HG03575 (cell line): ENCODE measurements around the gene FREY1.
"Not testable (repeated sequence)": the region's sequence is repeated elsewhere in the genome, so short reads cannot be mapped to it uniquely, and the experiment has no call there.

Experiments used
- ATAC-seq: cut with Tn5 transposase; IDR thresholded peaks from one replicate; pipeline ENCODE4 v1.9.1; 2021; ENCODE audit not compliant: unreplicated experiment, insufficient number of reproducible peaks, low FRiP score; ENCODE audit errors: extremely low read depth

The FREY1 gene

DNA sequence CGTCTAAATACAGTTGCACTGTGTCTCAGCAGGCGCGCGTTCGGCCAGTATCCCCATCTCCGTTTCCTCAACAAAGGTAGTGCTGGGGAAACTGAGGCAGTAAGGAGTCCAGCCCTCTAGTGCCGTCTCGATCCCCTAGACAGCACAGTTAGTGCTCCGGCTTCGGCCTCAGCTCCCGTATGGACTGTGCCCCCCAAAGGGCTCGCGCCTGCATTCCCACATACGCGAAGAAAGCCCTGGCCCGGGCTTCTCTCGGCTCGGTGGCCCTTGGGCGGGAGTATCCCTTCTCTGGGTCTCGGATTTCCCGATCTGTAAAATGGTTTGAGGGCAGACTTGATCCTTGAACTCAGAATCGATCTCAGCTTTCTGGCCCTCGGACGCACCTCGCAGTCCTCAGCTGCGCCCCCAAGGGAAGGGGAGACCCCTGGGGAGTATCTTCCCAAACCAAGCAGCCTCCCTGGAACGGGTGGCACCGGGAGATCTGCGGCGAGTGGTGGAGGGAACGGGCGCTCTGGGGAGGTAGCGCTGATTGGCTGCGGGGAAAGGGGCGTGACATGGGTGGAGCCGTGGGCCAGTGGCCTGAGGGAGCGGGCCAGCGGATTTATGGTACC is 11.4 kb upstream of the FREY1 start:
- no peak for ATAC-seq

DNA sequence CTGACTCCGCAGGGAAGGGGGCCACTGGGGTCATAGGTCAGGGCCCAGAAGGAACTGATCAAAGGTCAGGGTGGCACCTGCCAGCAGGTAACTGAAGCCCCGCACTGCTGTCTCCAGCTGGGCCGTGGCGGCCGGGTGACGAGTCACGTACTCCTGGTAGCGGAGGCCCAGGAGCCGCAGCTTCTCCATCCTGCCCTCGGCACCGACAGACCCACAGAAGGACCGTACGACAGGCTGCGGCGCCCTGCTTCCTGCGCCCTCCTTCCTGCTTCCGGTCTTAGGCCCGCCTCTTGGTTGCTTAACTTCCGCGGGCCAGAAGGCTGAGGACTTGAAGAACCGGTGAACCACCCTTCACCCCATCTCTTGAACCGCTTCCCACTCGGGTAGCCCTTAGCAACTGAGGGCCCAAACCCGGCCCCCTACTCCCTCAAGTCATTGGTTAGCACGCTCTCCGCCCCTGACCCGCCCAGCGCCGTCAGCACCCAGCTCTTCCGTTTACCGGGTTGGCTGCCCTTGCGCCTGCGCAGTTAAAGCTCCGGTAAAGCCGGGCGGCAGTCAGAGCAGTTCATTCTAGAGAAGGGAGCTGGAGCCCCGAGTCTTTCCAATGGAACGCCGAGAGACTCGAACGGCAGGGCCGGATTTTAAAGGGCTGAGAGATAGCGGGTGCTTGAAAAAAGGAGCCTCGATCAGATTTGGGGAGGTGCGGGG is 10.7 kb upstream of the FREY1 start, which contains the start of gene PEX16:
PEX16 (minus strand) TSS at position 255 of the 708 bp plus-strand sequence; CDS start at position 189, 66 bp downstream.
- ATAC-seq, result peak; percentile 75

DNA sequence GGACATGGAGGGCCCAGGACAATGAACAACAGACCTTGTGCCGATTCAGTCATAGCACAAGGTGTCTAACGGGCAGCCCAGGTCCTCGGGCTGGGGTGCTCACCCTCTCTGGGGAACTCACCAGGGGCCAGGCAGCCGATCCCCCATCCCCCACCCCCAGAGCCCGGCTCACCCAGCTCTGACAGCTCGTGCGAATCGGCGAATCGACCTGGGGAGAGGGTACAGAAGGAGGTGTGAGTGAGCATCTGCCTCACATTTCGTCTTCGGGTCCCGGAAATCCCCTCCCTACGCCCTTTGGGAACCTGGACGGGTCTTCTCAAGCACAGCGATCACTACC is 10.2 kb upstream of the FREY1 start:
- ATAC-seq, result no peak

DNA sequence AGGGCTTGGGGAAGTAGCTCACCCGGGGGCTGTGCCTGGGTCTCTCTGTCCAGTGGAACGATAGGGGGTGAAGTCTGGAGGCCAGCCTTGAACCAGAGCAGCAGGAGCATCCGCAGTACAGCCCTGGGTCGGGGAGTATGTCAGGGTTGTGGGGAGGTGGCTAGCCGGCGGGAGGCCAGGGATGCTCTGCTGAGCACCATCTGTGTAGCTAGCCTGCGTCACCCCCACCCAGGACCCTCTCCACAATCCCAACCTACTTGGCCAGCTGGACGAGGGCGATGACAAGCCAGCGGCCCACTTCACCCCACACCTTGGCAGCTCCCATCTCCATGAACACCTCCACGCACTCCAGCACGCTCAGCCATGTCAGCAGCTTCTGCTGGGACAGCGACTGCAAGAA is 8.4 kb upstream of the FREY1 start:
- ATAC-seq, result no peak

DNA sequence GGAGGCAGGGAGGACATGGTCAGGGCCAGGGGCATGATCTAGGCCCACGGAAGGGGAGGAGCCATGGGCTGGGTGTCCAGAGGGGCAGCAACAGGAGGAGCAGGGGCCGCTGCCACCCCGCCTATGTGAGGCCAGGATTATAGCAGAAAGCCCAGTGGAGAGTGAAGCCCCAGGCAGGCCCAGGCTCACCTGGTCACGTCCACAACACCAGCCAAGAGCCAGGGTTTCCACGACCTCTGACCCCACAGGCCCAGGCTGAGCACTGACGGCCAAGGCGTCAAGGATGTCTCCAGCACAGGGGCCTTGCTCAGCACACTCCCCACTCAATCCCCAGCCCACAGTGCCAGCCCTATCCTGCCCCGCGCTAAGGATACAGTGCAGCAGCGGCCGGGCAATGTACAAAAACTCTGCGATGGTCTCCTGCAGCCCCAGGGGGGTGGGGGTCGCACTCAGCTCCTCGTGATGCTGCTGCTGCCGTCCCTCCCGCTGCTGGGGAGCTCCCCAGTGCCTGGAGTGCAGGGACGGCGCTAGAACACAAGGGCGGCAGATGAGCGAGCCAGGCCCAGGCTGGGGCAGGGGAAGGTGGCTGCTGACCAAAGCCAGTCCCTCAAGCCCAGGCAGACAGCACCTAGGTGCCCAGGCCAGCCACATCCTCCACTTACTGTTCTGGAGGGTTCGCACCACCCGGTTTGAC is 7.0 kb upstream of the FREY1 start:
- no peak for ATAC-seq

DNA sequence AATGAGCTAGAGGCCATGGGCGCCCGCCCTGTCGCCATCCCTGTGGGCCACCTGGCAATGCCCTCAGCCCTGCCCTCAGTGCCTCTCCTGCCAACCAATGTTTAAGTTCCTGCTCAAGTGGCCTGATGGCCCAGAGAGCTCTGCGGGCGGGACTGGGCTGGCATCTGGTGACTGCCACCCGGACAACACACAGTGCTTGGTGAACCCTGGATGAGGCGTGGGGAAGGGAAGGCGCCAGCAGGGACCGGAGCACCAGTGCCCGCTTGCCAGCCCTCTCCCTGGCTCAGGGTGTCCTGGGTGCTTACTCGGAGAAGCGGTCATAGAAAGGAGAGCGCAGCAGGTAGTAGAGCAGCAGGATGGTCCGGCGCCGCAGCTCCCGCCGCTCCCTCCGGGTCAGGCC is 6.4 kb upstream of the FREY1 start:
- ATAC-seq, result no peak

DNA sequence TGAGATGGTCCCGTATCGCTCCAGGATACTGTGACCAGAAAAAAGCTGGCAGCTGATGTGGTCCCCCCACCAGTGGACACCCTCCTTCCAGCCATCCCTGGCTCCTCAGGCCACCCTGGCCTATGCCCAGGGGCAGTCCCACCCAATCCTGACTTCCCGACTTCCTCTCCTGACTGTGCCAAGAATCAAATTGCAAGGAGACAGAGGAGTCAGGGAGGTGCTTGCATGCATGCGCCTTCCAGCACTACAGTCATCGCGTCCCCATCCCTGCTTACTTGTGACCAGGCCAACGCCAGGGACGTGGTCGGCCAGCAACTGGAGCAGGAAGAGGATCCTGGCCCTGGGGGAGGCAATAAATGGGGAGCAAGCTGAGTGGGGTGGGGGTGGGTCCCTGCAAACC is 3.6 kb upstream of the FREY1 start:
- ATAC-seq, result no peak

DNA sequence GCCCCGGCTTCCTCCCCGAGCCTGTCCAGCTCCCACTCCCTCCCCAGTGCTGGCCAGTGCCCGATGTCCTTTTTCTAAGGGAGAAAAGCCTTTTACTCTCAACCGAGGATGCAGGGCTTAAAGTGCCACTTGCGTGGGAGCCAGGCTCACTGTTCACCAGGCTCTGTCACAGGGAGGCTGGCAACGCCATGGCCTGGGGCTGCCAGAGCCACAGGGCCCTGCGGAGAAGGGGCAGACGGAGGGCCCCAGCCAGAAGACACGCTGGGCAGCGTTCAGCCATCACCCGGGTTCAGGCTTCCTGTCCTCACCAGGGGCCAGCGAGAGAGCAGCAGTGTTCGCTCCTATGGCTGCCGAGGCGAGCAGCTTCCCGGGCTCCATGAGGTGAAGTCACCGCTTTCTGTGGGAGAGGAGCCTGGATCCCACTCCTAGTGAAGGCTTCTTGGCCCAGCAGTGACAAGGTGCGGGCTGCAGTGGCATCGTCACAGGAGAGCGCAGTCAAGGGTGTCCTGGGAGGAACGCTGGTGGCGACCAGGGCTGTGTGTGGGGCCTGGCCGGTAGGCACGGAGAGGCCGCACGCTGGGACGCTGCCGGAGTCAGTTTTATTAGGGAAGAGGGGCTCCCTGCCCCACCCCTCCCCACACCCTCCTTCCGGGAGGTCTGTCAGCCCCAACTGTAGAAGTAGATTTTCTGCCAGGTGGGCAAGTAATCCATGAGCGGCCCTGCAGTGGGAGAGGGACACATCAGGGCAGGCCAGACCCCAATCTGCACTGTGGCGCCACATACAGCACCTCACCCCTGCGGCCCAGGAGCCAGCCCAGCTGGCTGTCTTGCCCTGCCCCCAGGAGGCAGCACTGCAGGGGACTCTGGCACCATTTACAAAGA is 2.8 kb upstream of the FREY1 start:
- ATAC-seq, result no peak

DNA sequence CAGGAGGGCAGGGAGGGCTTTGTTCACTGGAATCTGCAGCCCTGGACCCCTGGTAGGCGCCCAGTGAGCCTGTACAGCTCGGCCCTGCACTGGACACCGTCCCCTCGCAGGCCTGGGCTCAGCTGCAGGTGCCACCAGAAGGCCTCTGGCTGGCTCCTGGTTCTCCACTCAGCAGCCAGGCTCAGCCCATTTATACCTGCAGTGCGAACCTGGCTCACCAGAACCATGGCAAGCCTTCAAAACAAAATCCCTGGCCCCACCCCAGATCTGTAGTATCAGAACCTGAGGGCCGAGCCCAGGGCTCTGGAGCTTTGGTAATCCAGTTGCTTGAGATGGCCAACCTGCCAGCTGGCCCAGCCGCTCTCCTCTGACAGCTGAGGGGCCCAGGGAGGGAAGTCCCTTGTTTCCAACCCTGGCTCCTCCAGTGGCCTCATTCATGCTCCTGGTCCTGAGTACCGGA is 870 bp upstream of the FREY1 start:
- no peak for ATAC-seq

DNA sequence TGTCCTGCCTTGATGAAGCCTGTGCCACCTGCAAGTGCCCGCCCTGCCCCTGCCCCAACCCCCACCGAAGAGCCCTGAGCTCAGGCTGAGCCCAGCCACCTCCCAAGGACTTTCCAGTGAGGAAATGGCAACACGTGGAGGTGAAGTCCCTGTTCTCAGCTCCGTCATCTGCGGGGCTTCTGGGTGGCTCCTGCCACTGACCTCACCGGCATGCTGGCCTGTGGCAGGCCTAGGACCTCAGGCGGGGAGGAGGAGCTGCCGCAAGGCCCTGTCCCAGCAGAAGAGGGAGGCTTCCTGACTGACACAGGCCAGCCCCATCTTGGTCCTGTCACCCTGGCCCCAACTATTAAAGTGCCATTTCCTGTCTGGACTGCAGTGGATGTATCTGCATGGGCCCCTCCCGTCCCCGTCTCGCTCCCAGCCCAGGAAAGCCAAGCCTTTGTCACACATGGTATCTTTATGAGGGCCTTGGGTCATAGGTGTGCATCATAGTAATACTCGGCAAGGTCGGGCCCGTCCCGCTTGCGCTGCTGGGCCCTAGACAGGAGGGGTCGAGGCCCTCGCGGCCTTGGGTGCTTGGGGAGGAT is 882 bp downstream of the FREY1 start:
- ATAC-seq, result no peak

DNA sequence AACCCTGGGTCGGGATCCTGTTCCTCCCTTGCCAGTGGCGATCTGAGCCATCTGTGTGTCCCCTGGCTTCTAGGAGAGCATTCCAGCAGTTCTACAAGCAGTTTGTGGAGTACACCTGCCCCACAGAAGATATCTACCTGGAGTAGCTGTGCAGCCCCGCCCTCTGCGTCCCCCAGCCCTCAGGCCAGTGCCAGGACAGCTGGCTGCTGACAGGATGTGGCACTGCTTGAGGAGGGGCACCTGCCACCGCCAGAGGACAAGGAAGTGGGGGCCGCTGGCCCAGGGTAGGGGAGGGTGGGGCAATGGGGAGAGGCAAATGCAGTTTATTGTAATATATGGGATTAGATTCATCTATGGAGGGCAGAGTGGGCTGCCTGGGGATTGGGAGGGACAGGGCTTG is 1.5 kb downstream of the FREY1 start:
- not testable (repeated sequence) for ATAC-seq

DNA sequence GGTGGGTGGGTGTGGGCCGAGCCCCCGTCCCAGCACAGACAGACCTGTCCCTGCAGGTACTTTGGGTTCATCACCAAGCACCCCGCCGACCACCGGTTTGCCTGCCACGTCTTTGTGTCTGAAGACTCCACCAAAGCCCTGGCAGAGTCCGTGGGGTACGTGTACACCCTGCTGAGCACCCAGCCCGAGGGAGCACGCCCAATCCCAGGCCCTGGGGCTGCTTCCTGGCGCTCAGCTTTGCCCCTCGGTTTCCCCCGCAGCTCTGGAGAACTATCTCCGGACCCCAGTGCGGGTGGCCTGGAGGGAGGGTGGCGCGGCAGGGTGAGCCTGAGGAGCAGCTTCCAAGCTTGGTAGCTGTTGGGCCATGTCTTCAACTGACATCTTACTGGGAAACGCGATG is 2.0 kb downstream of the FREY1 start:
- no peak for ATAC-seq

DNA sequence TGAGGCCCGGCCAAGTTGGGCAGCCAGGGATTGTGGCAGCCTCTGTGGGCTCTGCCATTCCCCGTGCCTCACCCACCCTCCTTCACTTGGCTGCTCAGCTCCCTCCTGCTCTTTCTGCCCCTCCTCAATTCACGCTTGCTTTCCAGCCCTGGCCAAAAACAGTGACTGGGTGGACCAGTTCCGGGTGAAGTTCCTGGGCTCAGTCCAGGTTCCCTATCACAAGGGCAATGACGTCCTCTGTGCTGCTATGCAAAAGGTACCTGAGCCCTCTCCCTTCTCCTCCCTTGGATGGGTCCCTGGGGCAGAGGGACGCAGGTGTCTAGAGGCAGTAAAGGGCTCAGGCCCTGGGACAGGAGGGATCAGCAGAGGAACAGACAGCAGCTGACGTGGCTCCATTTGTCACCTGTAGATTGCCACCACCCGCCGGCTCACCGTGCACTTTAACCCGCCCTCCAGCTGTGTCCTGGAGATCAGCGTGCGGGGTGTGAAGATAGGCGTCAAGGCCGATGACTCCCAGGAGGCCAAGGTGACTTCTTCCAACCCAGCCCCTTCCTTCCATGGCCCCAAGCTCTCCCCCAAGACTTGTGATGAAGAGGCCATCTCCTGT is 2.7 kb downstream of the FREY1 start:
- ATAC-seq, result no peak

DNA sequence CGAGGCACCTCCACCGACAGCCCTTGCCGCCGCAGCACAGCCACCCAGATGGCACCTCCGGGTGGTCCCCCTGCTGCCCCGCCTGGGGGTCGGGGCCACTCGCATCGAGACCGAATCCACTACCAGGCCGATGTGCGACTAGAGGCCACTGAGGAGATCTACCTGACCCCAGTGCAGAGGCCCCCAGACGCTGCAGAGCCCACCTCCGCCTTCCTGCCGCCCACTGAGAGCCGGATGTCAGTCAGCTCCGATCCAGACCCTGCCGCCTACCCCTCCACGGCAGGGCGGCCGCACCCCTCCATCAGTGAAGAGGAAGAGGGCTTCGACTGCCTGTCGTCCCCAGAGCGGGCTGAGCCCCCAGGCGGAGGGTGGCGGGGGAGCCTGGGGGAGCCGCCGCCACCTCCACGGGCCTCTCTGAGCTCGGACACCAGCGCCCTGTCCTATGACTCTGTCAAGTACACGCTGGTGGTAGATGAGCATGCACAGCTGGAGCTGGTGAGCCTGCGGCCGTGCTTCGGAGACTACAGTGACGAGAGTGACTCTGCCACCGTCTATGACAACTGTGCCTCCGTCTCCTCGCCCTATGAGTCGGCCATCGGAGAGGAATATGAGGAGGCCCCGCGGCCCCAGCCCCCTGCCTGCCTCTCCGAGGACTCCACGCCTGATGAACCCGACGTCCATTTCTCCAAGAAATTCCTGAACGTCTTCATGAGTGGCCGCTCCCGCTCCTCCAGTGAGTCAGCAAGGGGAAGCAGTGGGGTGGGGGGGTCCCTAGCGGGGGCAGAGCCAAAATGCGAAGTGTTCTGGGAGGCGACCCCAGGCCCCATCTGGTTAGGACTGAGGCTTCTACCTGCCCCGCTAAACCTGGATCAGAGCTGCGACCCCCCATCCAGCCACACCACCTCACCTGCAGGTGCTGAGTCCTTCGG is 4.4 kb downstream of the FREY1 start:
- ATAC-seq, result no peak

DNA sequence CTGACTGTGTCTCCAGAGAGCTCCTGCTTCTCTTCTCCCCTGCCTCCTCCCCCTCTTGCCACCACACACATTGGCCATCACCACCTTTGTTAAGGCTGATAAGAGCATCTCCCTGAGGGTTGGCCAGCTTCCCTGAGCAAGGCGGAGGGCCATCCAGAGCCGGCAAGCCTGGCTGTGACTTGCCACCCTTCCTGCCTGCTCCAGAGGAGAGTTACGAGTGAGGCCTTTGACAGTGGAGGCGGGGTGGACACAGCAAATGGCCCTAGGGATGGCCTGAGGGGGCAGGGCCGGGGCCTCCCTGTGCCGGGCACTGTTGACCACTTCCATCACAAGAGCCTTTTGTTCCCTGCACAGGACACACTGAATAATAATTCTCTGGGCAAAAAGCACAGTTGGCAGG is 5.4 kb downstream of the FREY1 start:
- ATAC-seq, result no peak

DNA sequence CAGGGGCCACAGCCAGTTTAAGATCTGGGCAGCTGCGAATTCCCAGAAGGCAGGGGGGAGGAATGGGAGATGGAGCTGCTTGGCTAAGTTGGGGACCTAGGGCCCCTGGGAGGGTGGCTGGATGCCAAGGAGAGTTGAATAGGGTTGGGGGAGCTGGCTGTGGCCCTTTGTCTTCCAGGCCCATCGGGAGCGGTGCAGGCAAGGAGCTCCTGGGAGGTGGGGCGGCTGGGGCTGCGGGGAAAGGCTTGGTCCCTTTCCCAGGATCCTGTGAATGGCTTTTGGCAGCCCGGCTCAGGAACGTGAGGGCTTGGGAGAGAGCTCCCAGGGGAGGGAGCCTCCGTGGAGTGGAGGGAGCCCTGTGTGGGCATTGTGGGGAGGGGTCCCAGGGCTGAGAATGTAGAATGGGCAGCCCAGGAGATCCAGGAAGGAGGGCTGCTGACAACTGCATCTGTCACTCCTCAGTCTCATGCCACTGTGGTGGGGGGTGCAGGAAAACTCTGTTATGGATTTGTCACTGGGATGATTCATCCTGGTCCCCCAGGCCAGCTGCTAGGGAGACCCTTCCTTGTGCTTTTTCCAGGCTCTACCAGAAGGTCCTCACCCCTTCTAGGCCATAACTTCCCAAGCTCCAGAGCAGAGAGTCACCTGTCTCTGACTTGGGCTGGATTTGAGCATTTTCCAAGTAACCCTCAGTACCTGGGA is 6.0 kb downstream of the FREY1 start:
- ATAC-seq, result no peak

DNA sequence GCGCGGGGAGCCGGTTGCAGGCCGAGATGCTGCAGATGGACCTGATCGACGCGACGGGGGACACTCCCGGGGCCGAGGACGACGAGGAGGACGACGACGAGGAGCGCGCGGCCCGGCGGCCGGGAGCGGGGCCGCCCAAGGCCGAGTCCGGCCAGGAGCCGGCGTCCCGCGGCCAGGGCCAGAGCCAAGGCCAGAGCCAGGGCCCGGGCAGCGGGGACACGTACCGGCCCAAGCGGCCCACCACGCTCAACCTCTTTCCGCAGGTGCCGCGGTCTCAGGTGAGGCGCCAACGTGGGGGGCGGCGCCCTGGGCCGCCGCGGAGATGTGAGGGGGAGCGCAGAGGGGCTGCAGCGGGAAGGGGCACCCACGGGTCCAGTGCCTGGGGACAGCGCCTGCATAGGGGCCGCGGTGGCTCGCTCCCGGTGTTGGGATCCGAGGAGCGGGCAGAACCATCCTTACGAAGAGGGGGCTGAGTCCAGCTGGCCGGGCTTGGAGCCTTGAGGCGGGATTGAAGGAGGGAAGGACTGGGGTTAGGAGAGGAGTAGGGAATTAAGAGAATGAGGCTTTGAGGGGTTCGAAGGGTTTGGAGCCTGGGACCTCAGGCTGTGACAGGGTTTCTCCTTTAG is 6.8 kb downstream of the FREY1 start:
- not testable (repeated sequence) for ATAC-seq
